Stimulated activated CD8-positive, alpha-beta memory T cell treated with anti-CD3 and anti-CD28 coated beads, Interleukin-7, amount 100 ng/mL, for 1 hour (primary cell): ENCODE measurements around the gene CRYZL1.

Source experiments
- DNase-seq, 2 donors: peaks; one replicate each; pipeline ENCODE4 v3.0.0-alpha.2; 2020; ENCODE audit warnings: low read depth in 2 of 2

CRYZL1 gene

GRCh38 chr21:33560965-33561364 lies 80.6 kb downstream of the CRYZL1 start:
- no peak for DNase-seq

- no peak for DNase-seq
Observed at GRCh38 chr21:33559813-33560212, 81.7 kb downstream of the CRYZL1 start.

GRCh38 chr21:33558777-33559421 lies 82.6 kb downstream of the CRYZL1 start:
- DNase-seq = no peak

- DNase-seq = no peak
Observed at GRCh38 chr21:33557447-33557846, 84.1 kb downstream of the CRYZL1 start.

GRCh38 chr21:33554982-33555344 lies 86.6 kb downstream of the CRYZL1 start:
- no peak for DNase-seq

- no peak for DNase-seq
Observed at GRCh38 chr21:33554236-33554981, 87.1 kb downstream of the CRYZL1 start.

- no peak for DNase-seq
Observed at GRCh38 chr21:33552999-33553598, 88.4 kb downstream of the CRYZL1 start.

- DNase-seq = no peak
Observed at GRCh38 chr21:33552093-33552998, 89.2 kb downstream of the CRYZL1 start.

- DNase-seq = no peak
Observed at GRCh38 chr21:33551664-33552063, 89.9 kb downstream of the CRYZL1 start.

- DNase-seq = no peak
Observed at GRCh38 chr21:33550772-33551660, 90.5 kb downstream of the CRYZL1 start.

GRCh38 chr21:33549848-33550771 lies 91.4 kb downstream of the CRYZL1 start:
- DNase-seq = no peak

GRCh38 chr21:33546086-33546485 lies 95.5 kb downstream of the CRYZL1 start:
- no peak for DNase-seq

GRCh38 chr21:33544451-33545195 lies 96.9 kb downstream of the CRYZL1 start:
- DNase-seq = no peak

GRCh38 chr21:33543505-33544129 lies 97.9 kb downstream of the CRYZL1 start:
- peak; percentile 37 to 47 for DNase-seq

- peak; percentile 92 to 93 for DNase-seq
Observed at GRCh38 chr21:33542640-33543504, 98.7 kb downstream of the CRYZL1 start, which contains the start of gene SON. SON (plus strand) TSS chr21:33543038; CDS start chr21:33543093, 55 bp downstream.

- DNase-seq = peak; percentile 62 to 64
Observed at GRCh38 chr21:33541756-33542639, 99.5 kb downstream of the CRYZL1 start, which contains the start of gene GART. GART (minus strand) TSS chr21:33542117; CDS start chr21:33539315, 2,802 bp downstream.
